Transverse colon (tissue), 4 donors: ENCODE results near the gene DENND1A. TPM values are rescaled to one million over a fixed set of nuclear protein-coding genes. Genes with fewer than 3 reads are reported as not detected.

Source experiments
- DNase-seq: peaks from one replicate; pipeline ENCODE4 v3.0.0-alpha.2; 2019
- H3K27ac ChIP-seq, 4 donors: fragments of 200-600 bp; sonication (generic); 2 replicates each; pipeline ENCODE4 v1.5.1; 2016 to 2018; ENCODE audit warnings: inconsistent platforms in 4 of 4
- H3K27me3 ChIP-seq: fragments of 200-600 bp; sonication (generic); 2 replicates; pipeline ENCODE4 v1.5.1; 2017; ENCODE audit warnings: inconsistent platforms
- H3K36me3 ChIP-seq, 4 donors: fragments of 200-600 bp; sonication (generic); 2 replicates each; pipeline ENCODE4 v1.5.1; 2017 to 2019; ENCODE audit warnings: inconsistent platforms in 4 of 4
- H3K4me1 ChIP-seq, 4 donors: fragments of 200-600 bp; sonication (generic); 2 replicates each; pipeline ENCODE4 v1.5.1; 2017 to 2020; ENCODE audit warnings: inconsistent platforms in 4 of 4
- H3K4me3 ChIP-seq, 4 donors: fragments of 200-600 bp; sonication (generic); 1 replicate in 1 of 4; 2 replicates in 3 of 4; pipeline versions ENCODE4 v1.5.1 to v1.6.1; 2017 to 2019; ENCODE audit warnings: inconsistent platforms in 4 of 4
- H3K9me3 ChIP-seq, 2 donors: fragments of 200-600 bp; sonication (generic); 2 replicates each; pipeline ENCODE4 v1.5.1; 2017 to 2019; ENCODE audit warnings: inconsistent platforms in 2 of 2
- CTCF ChIP-seq, 5 experiments: fragments of 200-600 bp in 3 of 5; fragments of 450-650 bp in 2 of 5; sonication (generic) in 3 of 5; IDR thresholded peaks; 1 replicate in 2 of 5; 2 replicates in 3 of 5; pipeline ENCODE4 v1.5.1; 2016 to 2017; ENCODE audit warnings: antibody characterized with exemption in 5 of 5, inconsistent platforms in 3 of 5, mild to moderate bottlenecking in 2 of 5, moderate library complexity in 1 of 5
- EP300 ChIP-seq: sonication (generic); formaldehyde crosslinking; IDR thresholded peaks from one replicate; pipeline ENCODE4 v1.6.1; 2017; ENCODE audit warnings: antibody characterized with exemption, low read depth
- POLR2A ChIP-seq: fragments of 450-650 bp; IDR thresholded peaks from one replicate; pipeline ENCODE4 v1.6.1; 2016; ENCODE audit warnings: antibody characterized with exemption, mild to moderate bottlenecking, moderate library complexity
- POLR2AphosphoS5 ChIP-seq, 3 donors: sonication (generic); formaldehyde crosslinking; IDR thresholded peaks; one replicate each; pipeline ENCODE4 v1.6.1; 2016; ENCODE audit warnings: antibody characterized with exemption in 3 of 3
- WGBS, 2 donors: methylation state at CpG; one replicate each; pipeline ENCODE4 v1.1.5; 2018; ENCODE audit warnings: low coverage in 1 of 2; 5-methylcytosine and 5-hydroxymethylcytosine counted together
- in situ Hi-C, 4 donors: fragments of 200-750 bp; cut with MboI; loops; one replicate each; pipeline versions ENCODE4 v1.15.0 to v1.15.1; 2017; ENCODE audit warnings: low sequenced_read_pairs in 3 of 4, low pct_ligation_motif_present in 1 of 4, low pct_unique_long_range_greater_than_20kb in 1 of 4
- intact Hi-C: fragments of 100-400 bp; cut with DNase I; formaldehyde crosslinking; loops from one replicate; pipeline ENCODE4 v1.15.1; 2023; ENCODE audit warnings: low total_unique reads
- total RNA-seq, 4 donors: library from RNA; depleted of rRNA; stranded (reverse); fragments of >200 nt; gene quantifications; one replicate each; pipeline ENCODE4 v1.1.0, GENCODE V29; 2016

DENND1A gene
- total RNA-seq, 4 donors from 2014 or later, result 12.5 to 78.6 (median 40.0) TPM

GRCh38 chr9:123724211-123724796, 205.6 kb downstream of the DENND1A start:
- 89 to 96% methylated on average over 2 of the region's 2 CpGs for WGBS, 2 donors
- in situ Hi-C loops (loop anchor here in 1 of 4 donors (25.0 kb wide), 1 partner anchor 313 kb away; no protein-coding TSS in a partner anchor), intact Hi-C loops (no loop called here)
- Histone ChIP-seq H3K4me1 (no peaks in the 10 kb centered on the region), H3K36me3 (no peaks in the 10 kb centered on the region), H3K4me3 (no peak overlapping the region), H3K27me3 (no peaks in the 10 kb centered on the region), H3K27ac (no peak overlapping the region), H3K9me3 (peaks cover 7% of the 10 kb centered on the region in 2 donors)
- TF ChIP-seq EP300, result no peak
- no peak for TF ChIP-seq POLR2AphosphoS5 (IDR thresholded peaks at IDR 0.05)
- peak in 3 of 5 experiments; percentile 8 to 23 (median 14) for TF ChIP-seq CTCF (IDR thresholded peaks at IDR 0.05)
- TF ChIP-seq POLR2A, result no peak
- DNase-seq, result no peak

- no peak for TF ChIP-seq CTCF (IDR thresholded peaks at IDR 0.05)
- no peak for TF ChIP-seq POLR2AphosphoS5 (IDR thresholded peaks at IDR 0.05)
- no peak for TF ChIP-seq EP300
- no peak for TF ChIP-seq POLR2A
- Histone ChIP-seq H3K4me1 (no peaks in the 10 kb centered on the region), H3K4me3 (no peak overlapping the region), H3K27ac (no peak overlapping the region), H3K9me3 (peaks cover 7% of the 10 kb centered on the region in 2 donors), H3K36me3 (no peaks in the 10 kb centered on the region), H3K27me3 (no peaks in the 10 kb centered on the region)
- 80 to 93% methylated on average over 2 to 4 of the region's 4 CpGs for WGBS, 2 donors
- DNase-seq, result no peak
- intact Hi-C loops (no loop called here), in situ Hi-C loops (loop anchor here in 1 of 4 donors (25.0 kb wide), 1 partner anchor 314 kb away; no protein-coding TSS in a partner anchor)
Measured at GRCh38 chr9:123723135-123723875, 206.6 kb downstream of the DENND1A start.

GRCh38 chr9:123722378-123722777, 207.5 kb downstream of the DENND1A start:
- no peaks in the 10 kb centered on the region for H3K27me3 ChIP-seq
- H3K4me1 ChIP-seq, result no peaks in the 10 kb centered on the region
- no peaks in the 10 kb centered on the region for H3K36me3 ChIP-seq
- DNase-seq, result no peak
- intact Hi-C loops (no loop called here), in situ Hi-C loops (loop anchor here in 1 of 4 donors (25.0 kb wide), 1 partner anchor 315 kb away; no protein-coding TSS in a partner anchor)
- H3K9me3 ChIP-seq, result peaks cover 7% of the 10 kb centered on the region in 2 donors
- no peak overlapping the region for H3K27ac ChIP-seq
- WGBS, 2 donors, result 95 to 100% methylated on average over 2 to 4 of the region's 4 CpGs
- TF ChIP-seq EP300, result no peak
- H3K4me3 ChIP-seq, result no peak overlapping the region

GRCh38 chr9:123718188-123718587, 211.7 kb downstream of the DENND1A start:
- no peak for TF ChIP-seq POLR2A
- no peak for TF ChIP-seq CTCF (IDR thresholded peaks at IDR 0.05)
- no peak for TF ChIP-seq POLR2AphosphoS5 (IDR thresholded peaks at IDR 0.05)
- TF ChIP-seq EP300, result no peak
- intact Hi-C loops, result no loop called here
- no peak overlapping the region for H3K4me3 ChIP-seq
- 96 to 100% methylated on average over 1 of the region's 1 CpG for WGBS, 2 donors
- H3K27me3 ChIP-seq, result no peaks in the 10 kb centered on the region
- H3K36me3 ChIP-seq, result no peaks in the 10 kb centered on the region
- H3K27ac ChIP-seq, result no peak overlapping the region
- in situ Hi-C loops, result loop anchor here in 1 of 4 donors (25.0 kb wide), 1 partner anchor 319 kb away; no protein-coding TSS in a partner anchor
- H3K4me1 ChIP-seq, result no peaks in the 10 kb centered on the region
- peaks cover 7% of the 10 kb centered on the region in 2 donors for H3K9me3 ChIP-seq
- no peak for DNase-seq
